ENCODE data around the gene NOTCH1. TPM values are rescaled to one million over a fixed set of nuclear protein-coding genes. Genes with fewer than 3 reads are reported as not detected.

Gene NOTCH1
- total and polyA plus RNA-seq, 2 of the 13 experiments (the other 11 are each of a cell fraction or from before 2014, with no cell fraction given) = 0.09 to 0.35 TPM

- ATAC-seq = no peak
- no peak overlapping the region for H3K4me2 ChIP-seq (ENCODE audit: low read depth, low read length)
- DNase-seq (ENCODE audit: low spot score) = no peak
- peaks cover 0 to 1% of the 10 kb centered on the region in 2 experiments; a peak in 1 of 5 replicates for H3K27me3 ChIP-seq (ENCODE audit: control insufficient read depth in 1 of 2, insufficient read depth in 2 of 2, low read length in 2 of 2)
- no peaks in the 10 kb centered on the region for H3K79me2 ChIP-seq (ENCODE audit: insufficient read depth, low read length)
- H3K9me3 ChIP-seq (ENCODE audit: low read length) = no peaks in the 10 kb centered on the region
- no peaks in the 10 kb centered on the region for H3K36me3 ChIP-seq (replicated peaks in 1 of 2; ENCODE audit: control insufficient read depth in 1 of 2, insufficient read depth in 2 of 2, low read length in 2 of 2)
- 86% methylated on average over 13 of the region's 21 CpGs for WGBS (ENCODE audit: low lambda C conversion rate)
- TF ChIP-seq ZNF318 (CRISPR knock-in tag; IDR thresholded peaks at IDR 0.05) = no peak
- TF ChIP-seq RARG (CRISPR knock-in tag; IDR thresholded peaks at IDR 0.05; ENCODE audit: low read depth) = no peak
- no peak for TF ChIP-seq NRL (CRISPR knock-in tag; IDR thresholded peaks at IDR 0.05; ENCODE audit: borderline replicate concordance)
- no peak for TF ChIP-seq HIVEP1 (CRISPR knock-in tag; IDR thresholded peaks at IDR 0.05)
- TF ChIP-seq ELF1 (CRISPR knock-in tag; IDR thresholded peaks at IDR 0.05) = no peak
- no peak for TF ChIP-seq ZBTB37 (CRISPR knock-in tag; IDR thresholded peaks at IDR 0.05)
- TF ChIP-seq ZNF564 (CRISPR knock-in tag; IDR thresholded peaks at IDR 0.05) = no peak
- no peak for TF ChIP-seq SNAPC5 (CRISPR knock-in tag; IDR thresholded peaks at IDR 0.05; ENCODE audit: borderline replicate concordance)
- TF ChIP-seq FOXC1 (CRISPR knock-in tag; IDR thresholded peaks at IDR 0.05; ENCODE audit: borderline replicate concordance) = no peak
- TF ChIP-seq ZNF460 (CRISPR knock-in tag; IDR thresholded peaks at IDR 0.05; ENCODE audit: borderline replicate concordance) = no peak
- TF ChIP-seq HMGXB4 (CRISPR knock-in tag; IDR thresholded peaks at IDR 0.05; ENCODE audit: borderline replicate concordance in 1 of 2, low read depth in 1 of 2) = no peak
- peaks cover 36% of the 10 kb centered on the region for H3K4me1 ChIP-seq (ENCODE audit: insufficient read depth, low read length)
- no peak overlapping the region for H3K27ac ChIP-seq (ENCODE audit: extremely low read length, insufficient read depth, low read length)
- no peak overlapping the region for H3K4me3 ChIP-seq (replicated peaks in 1 of 3; ENCODE audit: insufficient read depth in 1 of 3, low read depth in 2 of 3, low read length in 3 of 3)
- ChIA-PET POLR2A (no interaction called here), CTCF (ENCODE audit: low intra/inter-chr PET ratio, low total read pairs) (no interaction called here)
- FAIRE-seq = no peak
- intact Hi-C loops (cut with micrococcal nuclease; ENCODE audit: unreplicated experiment) (no loop called here), in situ Hi-C loops (cut with HindIII; ENCODE audit: extremely low pct_ligation_motif_present, low pct_unique_long_range_greater_than_20kb) (no loop called here)
- no peak overlapping the region for H3K9ac ChIP-seq (ENCODE audit: insufficient read depth, low read depth, low read length)
- H2AFZ ChIP-seq (ENCODE audit: low read length) = no peak overlapping the region
- H4K20me1 ChIP-seq (ENCODE audit: insufficient read depth, low read length) = no peaks in the 10 kb centered on the region
- no TSS peak for BruUV-seq (replicated peaks)
These were observed 20.6 kb downstream of the NOTCH1 start for GRCh38 chr9:136525207-136525606.
